CD1c-positive myeloid dendritic cell (primary cell): ENCODE data around the gene MICB.

Experiments
- DNase-seq: peaks from one replicate; pipeline ENCODE4 v3.0.0-alpha.2; 2016; ENCODE audit errors: extremely low spot score

Gene MICB

GRCh38 chr6:31541059-31541657 lies 43.2 kb downstream of the MICB start:
- peak; percentile 48 for DNase-seq

DNA sequence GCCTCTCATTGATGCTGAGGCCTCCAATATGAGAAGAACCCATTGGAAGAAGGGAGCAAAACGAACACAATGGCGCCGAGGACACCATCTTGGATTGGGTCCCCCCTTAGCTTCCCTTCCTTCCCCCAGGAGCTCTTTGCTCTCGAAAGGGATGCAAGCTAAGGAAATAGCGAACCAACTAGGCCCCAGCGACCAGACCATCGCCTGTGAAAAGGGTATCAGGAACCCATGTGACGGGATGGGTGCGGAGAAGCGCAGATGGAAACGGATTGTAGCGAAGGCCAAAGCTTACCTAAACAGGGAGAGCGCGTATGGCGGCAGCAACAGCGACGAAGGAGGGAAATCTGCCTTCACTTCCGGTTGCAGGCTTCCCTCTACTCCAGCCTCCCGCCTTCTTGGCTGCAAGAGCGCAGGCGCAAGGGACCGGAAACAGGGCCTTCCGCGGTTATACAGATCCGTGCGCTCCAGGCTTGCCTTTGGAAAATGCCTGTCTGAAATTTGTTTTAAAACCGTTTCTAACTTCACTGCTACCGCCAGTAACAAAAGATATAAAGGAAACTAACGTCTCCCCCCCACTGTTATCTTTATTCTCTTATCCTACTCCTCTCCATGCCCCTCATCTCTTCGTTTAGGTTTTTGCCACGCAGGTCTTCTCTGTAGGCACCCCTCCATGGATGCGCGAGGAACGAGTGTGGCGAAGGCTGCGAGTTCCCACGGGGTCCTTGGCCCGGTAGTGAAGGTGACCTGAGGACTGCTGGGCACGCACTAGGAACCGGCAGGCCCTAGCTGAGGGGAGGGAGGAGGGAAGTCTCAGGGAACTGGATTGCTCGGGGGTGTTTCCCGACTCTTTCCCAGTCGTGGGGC lies 43.9 kb downstream of the MICB start, which contains the start of gene DDX39B:
DDX39B (minus strand) TSS at position 346 of the 864 bp plus-strand sequence. CDS start 1,471 bp downstream, outside the sequence.
- DNase-seq: peak; percentile 98

GRCh38 chr6:31543639-31544038 lies 45.7 kb downstream of the MICB start:
- DNase-seq: no peak

- no peak for DNase-seq
Measured at GRCh38 chr6:31544676-31545075, 46.7 kb downstream of the MICB start.

- DNase-seq: no peak
Measured at GRCh38 chr6:31545291-31545690, 47.3 kb downstream of the MICB start.

GRCh38 chr6:31546339-31546957 lies 48.5 kb downstream of the MICB start, which contains the start of gene ATP6V1G2:
Gene ATP6V1G2, minus strand, starts transcription at chr6:31546608. Its CDS starts 49 bp downstream, at chr6:31546559.
- peak; percentile 85 for DNase-seq

GRCh38 chr6:31546958-31547726 lies 49.2 kb downstream of the MICB start, which contains the start of gene NFKBIL1:
Gene NFKBIL1, plus strand, starts transcription at chr6:31547608. Its CDS starts 87 bp downstream, at chr6:31547695.
- DNase-seq: peak; percentile 95

DNA sequence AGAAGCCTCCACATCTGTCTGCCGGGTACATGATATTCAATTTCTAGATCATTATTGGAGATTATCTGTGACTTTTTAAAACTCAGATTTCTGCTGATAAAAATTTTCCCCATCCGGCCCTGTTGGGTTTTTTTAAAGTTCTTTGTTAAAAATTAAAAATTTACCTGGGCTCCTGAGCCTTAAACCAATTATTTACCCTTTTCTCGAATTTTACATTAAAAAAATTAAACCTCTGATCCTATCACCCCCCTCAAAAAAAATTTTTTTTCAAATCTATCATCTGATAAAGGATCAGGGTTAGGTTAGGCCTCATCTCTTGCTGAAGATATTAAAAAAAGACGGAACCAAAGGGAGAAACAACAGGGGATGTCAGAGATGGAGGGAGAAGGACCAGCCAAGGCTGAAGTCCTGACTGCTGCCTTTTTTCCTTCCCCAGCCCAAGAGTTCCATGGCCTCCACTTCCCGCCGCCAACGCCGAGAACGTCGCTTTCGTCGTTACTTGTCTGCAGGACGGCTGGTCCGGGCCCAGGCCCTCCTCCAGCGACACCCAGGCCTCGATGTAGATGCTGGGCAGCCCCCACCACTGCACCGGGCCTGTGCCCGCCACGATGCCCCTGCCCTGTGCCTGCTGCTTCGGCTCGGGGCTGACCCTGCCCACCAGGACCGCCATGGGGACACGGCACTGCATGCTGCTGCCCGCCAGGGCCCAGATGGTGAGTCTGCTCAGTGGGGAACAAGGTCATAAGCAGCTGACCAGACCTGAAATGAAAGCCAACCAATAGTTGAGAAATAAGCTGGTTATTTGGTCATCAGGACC lies 50.0 kb downstream of the MICB start:
- no peak for DNase-seq

- DNase-seq: no peak
Measured at GRCh38 chr6:31548544-31548873, 50.6 kb downstream of the MICB start.

DNA sequence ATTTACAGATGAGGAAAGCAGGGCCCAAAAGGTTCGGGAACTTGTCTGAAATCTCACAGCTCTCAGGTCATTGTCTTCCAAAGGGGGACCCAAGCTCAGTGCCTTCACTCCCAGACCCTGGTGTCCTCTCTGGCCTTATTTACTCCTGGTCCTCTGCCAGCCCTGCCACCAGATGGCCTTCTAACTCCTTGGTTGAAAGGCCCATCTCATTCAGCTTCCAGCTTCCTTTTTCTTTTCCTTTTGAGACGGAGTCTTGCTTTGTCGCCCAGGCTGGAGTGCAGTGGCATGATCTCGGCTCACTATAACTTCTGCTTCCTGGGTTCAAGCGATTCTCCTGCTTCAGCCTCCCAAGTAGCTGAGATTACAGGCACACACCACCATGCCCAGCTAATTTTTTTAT lies 53.4 kb downstream of the MICB start:
- DNase-seq: peak; percentile 89

- DNase-seq: no peak
Measured at GRCh38 chr6:31556307-31556706, 58.4 kb downstream of the MICB start.

DNA sequence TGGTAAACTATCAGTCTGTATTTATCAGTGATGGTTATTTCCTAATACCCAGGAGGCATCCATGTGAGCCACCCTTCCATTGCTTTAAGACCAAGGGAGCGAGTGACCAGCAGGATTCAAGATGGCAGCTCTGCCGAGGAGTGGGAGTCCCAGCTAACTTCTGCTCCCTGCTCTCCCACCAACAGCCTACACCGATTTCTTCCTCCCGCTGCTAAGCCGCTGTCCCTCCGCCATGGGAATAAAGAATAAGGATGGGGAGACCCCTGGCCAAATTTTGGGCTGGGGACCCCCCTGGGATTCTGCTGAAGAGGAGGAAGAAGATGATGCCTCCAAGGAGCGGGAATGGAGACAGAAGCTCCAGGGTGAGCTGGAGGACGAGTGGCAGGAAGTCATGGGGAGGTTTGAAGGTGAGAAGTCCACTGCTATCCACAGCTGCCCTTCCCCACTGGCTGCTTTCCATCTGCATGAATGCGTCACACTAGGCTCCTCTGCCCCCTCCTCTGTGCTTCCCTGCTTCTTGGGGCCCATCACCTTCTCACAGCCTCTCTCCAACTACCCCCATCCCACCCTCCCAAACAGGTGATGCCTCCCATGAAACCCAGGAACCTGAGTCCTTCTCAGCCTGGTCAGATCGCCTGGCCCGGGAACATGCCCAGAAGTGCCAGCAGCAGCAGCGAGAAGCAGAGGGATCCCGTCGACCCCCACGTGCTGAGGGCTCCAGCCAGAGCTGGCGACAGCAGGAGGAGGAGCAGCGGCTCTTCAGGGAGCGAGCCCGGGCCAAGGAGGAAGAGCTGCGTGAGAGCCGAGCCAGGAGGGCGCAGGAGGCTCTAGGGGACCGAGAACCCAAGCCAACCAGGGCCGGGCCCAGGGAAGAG lies 59.7 kb downstream of the MICB start:
- no peak for DNase-seq

DNA sequence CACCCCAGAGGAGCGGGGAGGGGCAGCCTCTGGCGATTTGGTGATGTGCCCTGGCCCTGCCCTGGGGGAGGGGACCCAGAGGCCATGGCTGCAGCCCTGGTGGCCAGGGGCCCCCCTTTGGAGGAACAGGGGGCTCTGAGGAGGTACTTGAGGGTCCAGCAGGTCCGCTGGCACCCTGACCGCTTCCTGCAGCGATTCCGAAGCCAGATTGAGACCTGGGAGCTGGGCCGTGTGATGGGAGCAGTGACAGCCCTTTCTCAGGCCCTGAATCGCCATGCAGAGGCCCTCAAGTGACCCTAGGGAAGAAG lies 60.3 kb downstream of the MICB start:
- DNase-seq: no peak

DNA sequence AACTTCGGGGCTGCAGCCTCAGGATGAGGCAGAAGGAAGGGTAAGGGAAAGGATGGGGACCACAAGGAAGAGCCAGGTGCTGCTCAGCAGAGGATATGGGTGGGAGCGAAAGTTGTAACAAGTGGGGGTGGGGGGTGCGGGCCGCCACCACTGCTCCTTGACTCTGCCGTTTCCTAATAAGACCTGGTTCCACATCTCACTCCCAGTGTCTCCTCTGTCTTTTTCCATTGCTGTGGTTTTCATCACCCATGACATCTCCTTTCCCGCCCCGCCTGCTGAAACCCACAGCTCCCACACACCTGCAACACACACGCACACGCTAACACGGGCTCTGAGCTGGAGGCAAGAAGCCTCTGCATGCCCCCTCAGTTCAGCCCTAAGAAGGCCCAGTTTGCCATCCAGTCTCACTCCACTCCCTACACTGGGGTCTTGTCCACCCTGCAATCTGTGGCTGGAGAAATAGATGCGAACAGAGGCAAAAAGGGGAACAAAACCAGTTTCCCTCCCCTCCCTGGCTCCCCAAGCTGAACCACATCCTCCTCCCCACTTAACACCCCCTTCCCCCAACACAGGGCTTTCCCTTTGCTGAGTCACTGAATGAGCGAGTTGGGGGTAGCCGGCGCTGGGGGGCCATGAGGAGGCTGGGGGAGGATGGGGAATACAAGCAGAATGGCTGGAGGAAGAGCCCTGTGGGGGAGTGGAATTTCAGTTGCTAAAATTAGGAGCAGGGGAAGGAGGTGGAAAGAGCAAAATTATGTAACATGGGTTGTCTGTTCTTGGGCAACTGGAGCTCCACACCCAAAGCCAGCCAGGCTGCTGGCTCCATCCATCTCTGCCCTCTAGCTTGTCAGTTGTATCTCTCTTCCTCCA lies 60.9 kb downstream of the MICB start:
- peak; percentile 90 for DNase-seq

- DNase-seq: no peak
Measured at GRCh38 chr6:31559606-31559957, 61.6 kb downstream of the MICB start.

DNA sequence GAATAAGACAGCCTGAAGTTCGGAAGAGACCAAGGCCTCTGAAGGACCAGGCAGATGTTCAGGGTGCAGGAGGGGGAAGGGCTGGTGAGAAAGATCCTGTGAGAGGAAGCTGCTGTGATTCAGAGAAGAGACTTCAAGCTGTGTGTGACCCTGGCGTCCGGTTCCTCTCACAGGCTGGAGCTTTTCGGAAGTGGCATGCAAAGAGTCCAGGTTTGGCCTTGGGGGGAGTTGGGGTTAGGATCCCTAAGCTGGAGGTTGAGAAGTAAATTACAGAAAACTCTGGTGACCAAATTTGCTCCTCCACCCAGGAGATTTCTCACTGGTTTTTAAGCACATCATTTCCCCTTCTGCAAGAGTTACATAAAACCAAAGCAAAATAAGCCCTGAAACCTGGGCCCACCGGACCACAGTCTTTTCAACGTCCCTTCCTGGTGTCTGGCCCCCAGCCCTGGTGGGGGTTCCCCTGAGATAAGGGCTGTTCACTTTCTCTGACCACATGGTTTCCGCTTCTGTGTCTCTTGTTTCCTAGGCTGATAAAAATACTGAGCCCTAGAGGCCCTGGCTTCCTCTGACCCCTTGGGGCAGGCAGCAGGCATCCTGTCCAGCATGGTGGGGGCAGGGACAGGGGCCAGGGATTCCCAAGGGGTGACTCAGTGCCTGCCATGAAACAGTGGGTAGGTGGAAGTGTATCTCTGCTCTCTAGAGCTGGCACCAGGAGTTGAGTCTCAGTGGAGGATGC lies 62.2 kb downstream of the MICB start:
- DNase-seq: peak; percentile 80

- DNase-seq: no peak
Measured at GRCh38 chr6:31560697-31561058, 62.7 kb downstream of the MICB start.
